Kidney epithelial cell (primary cell): ENCODE measurements around the gene MANEAL. TPM values are rescaled to one million over a fixed set of nuclear protein-coding genes. Genes with fewer than 3 reads are reported as not detected.
"Not testable (repeated sequence)": the region's sequence is repeated elsewhere in the genome, so short reads cannot be mapped to it uniquely, and the experiment has no call there.

Source experiments
- DNase-seq: peaks from one replicate; pipeline ENCODE4 v3.0.0-alpha.2; 2010; ENCODE audit warnings: low read depth
- H3K27me3 ChIP-seq: 2 replicates; pipeline ENCODE4 v1.6.0; 2011; ENCODE audit warnings: low read length; ENCODE audit not compliant: control insufficient read depth, insufficient read depth
- H3K36me3 ChIP-seq: 2 replicates; pipeline ENCODE4 v1.5.1; 2011; ENCODE audit warnings: low read length; ENCODE audit not compliant: control insufficient read depth, insufficient read depth
- H3K4me3 ChIP-seq: 2 replicates; pipeline ENCODE4 v1.5.1; 2011; ENCODE audit warnings: low read depth, mild to moderate bottlenecking, control low read depth, low read length
- CTCF ChIP-seq: IDR thresholded peaks from 2 replicates; pipeline ENCODE4 v1.5.1; 2011; ENCODE audit warnings: mild to moderate bottlenecking, moderate library complexity, low read length, control low read depth, inconsistent platforms; ENCODE audit not compliant: insufficient read depth, poor library complexity, severe bottlenecking
- total RNA-seq: library from RNA; depleted of rRNA; stranded (reverse); fragments of >200 nt; gene quantifications from 2 replicates; pipeline ENCODE4 v1.2.3, GENCODE V29; 2015

The MANEAL gene
- total RNA-seq, 1 donor from 2014 or later = 8.7 TPM

- Histone ChIP-seq H3K36me3 (no peaks in the 10 kb centered on the region), H3K27me3 (peaks cover 56% of the 10 kb centered on the region), H3K4me3 (no peak overlapping the region)
- TF ChIP-seq CTCF = no peak
- no peak for DNase-seq
These were observed 31.1 kb upstream of the MANEAL start for GRCh38 chr1:37762516-37762915.

GRCh38 chr1:37763791-37764413, 29.7 kb upstream of the MANEAL start:
- DNase-seq = no peak
- Histone ChIP-seq H3K27me3 (peaks cover 54% of the 10 kb centered on the region), H3K36me3 (no peaks in the 10 kb centered on the region), H3K4me3 (no peak overlapping the region)
- TF ChIP-seq CTCF = no peak

- H3K36me3 ChIP-seq = no peaks in the 10 kb centered on the region
- H3K4me3 ChIP-seq = no peak overlapping the region
- peaks cover 51% of the 10 kb centered on the region for H3K27me3 ChIP-seq
- no peak for DNase-seq
- no peak for TF ChIP-seq CTCF
These were observed 29.2 kb upstream of the MANEAL start for GRCh38 chr1:37764414-37764825.

GRCh38 chr1:37764888-37765441, 28.7 kb upstream of the MANEAL start, which contains the start of gene EPHA10:
Gene EPHA10 (minus strand): TSS chr1:37765120. CDS start chr1:37765066, 54 bp downstream.
- DNase-seq = no peak
- no peak within 1 kb of the TSS for H3K4me3 ChIP-seq
- no peak for TF ChIP-seq CTCF
- H3K36me3 ChIP-seq = no peaks in the 10 kb centered on the region
- H3K27me3 ChIP-seq = peaks cover 51% of the 10 kb centered on the region

GRCh38 chr1:37765916-37766664, 27.6 kb upstream of the MANEAL start:
- no peak overlapping the region for H3K4me3 ChIP-seq
- no peaks in the 10 kb centered on the region for H3K36me3 ChIP-seq
- no peak for DNase-seq
- no peak for TF ChIP-seq CTCF
- H3K27me3 ChIP-seq = peaks cover 51% of the 10 kb centered on the region

GRCh38 chr1:37767488-37767887, 26.2 kb upstream of the MANEAL start:
- H3K27me3 ChIP-seq = peaks cover 38% of the 10 kb centered on the region
- TF ChIP-seq CTCF = no peak

GRCh38 chr1:37771440-37771839, 22.2 kb upstream of the MANEAL start:
- DNase-seq, H3K36me3 ChIP-seq, H3K4me3 ChIP-seq, H3K27me3 ChIP-seq: not testable (repeated sequence)

More at GRCh38 chr1:37767488-37767887, 26.2 kb upstream of the MANEAL start:
- Histone ChIP-seq H3K36me3 (no peaks in the 10 kb centered on the region), H3K4me3 (no peak overlapping the region)
- DNase-seq = no peak
